Left cardiac atrium (tissue), 4 donors: ENCODE measurements around the gene TSPAN14. TPM values are rescaled to one million over a fixed set of nuclear protein-coding genes. Genes with fewer than 3 reads are reported as not detected.
"Not testable (repeated sequence)": the region's sequence is repeated elsewhere in the genome, so short reads cannot be mapped to it uniquely, and the experiment has no call there.

Experiments
- ATAC-seq, 2 donors: fragments of 200-7000 bp; cut with Tn5 transposase; one replicate each; pipeline ENCODE4 v1.9.1; 2020; ENCODE audit warnings: mild to moderate bottlenecking in 2 of 2, moderate library complexity in 2 of 2
- DNase-seq: peaks from one replicate; pipeline ENCODE4 v3.0.0-alpha.2; 2020
- intact Hi-C, 2 donors: fragments of 100-400 bp; cut with DNase I; formaldehyde crosslinking; loops; one replicate each; pipeline versions ENCODE4 v1.14.1 to v1.15.1; 2022 to 2023
- long read RNA-seq: library from polyadenylated mRNA; unstranded; transcript quantifications from one replicate; pipeline ENCODE4 v2.0.0, GENCODE V29; 2021
- total RNA-seq, 2 donors: library from RNA; stranded (reverse); fragmentation: NEBNext Ultra II Directional; extraction: Animal tissue kit (Norgen Biotek cat#: 25700); gene quantifications; one replicate each; pipeline ENCODE4 v1.2.1, GENCODE V29; 2021
- donor health status: DM: no; HTN: yes; CAD: no.
- donor health status: DM: no; HTN: yes; CAD: no; lungs with severe emphysema.
- donor health status: DM: yes; HTN: yes; CAD: no.
- donor health status: Dilated cardiomyopathy.

TSPAN14 gene
- total RNA-seq, result 10 to 100 TPM; 44.3 to 51.0 TPM
- long read RNA-seq, full-length matches to known transcripts, result 8 of 20 reads
- long read RNA-seq, partial matches to known transcripts, result 1 of 20 reads
- long read RNA-seq, other reads (novel, unspliced or antisense), result 11 of 20 reads

GRCh38 chr10:80453842-80454512, at the start of gene TSPAN14:
Gene TSPAN14 (plus strand): TSS chr10:80454310. CDS start chr10:80489234, 34,924 bp downstream.
- peak; percentile 92 for DNase-seq
- intact Hi-C loops, result no loop called here
- peak; percentile 90 for ATAC-seq

- DNase-seq (no peak), ATAC-seq (no peak)
- intact Hi-C loops, result no loop called here
Measured at GRCh38 chr10:80405035-80405434, 49.1 kb upstream of the TSPAN14 start.

- intact Hi-C loops, result no loop called here
- DNase-seq (no peak), ATAC-seq (no peak)
Measured at GRCh38 chr10:80405626-80406025, 48.5 kb upstream of the TSPAN14 start.

- no peak for ATAC-seq
- DNase-seq, result no peak
- intact Hi-C loops, result no loop called here
Measured at GRCh38 chr10:80406204-80406603, 47.9 kb upstream of the TSPAN14 start.

- peak; percentile 20 to 69 for ATAC-seq
- intact Hi-C loops, result no loop called here
- peak; percentile 33 for DNase-seq
Measured at GRCh38 chr10:80407812-80408241, 46.3 kb upstream of the TSPAN14 start.

GRCh38 chr10:80408242-80409101, 45.6 kb upstream of the TSPAN14 start, which contains the start of gene PRXL2A:
Gene PRXL2A (plus strand): TSS chr10:80408551. CDS start chr10:80420468, 11,917 bp downstream.
- DNase-seq (peak; percentile 88), ATAC-seq (peak; percentile 94 to 97)
- intact Hi-C loops, result no loop called here

- intact Hi-C loops, result no loop called here
- peak in 1 of 2 donors; percentile 1 for ATAC-seq
- no peak for DNase-seq
Measured at GRCh38 chr10:80409121-80409520, 45.0 kb upstream of the TSPAN14 start.

- DNase-seq, result no peak
- peak in 1 of 2 donors; percentile 30 for ATAC-seq
- intact Hi-C loops, result no loop called here
Measured at GRCh38 chr10:80410122-80410521, 44.0 kb upstream of the TSPAN14 start.

GRCh38 chr10:80410578-80411145, 43.4 kb upstream of the TSPAN14 start:
- ATAC-seq (no peak), DNase-seq (no peak)
- intact Hi-C loops, result no loop called here

- ATAC-seq, result no peak
- intact Hi-C loops, result no loop called here
- DNase-seq, result peak; percentile 44
Measured at GRCh38 chr10:80411267-80411668, 42.8 kb upstream of the TSPAN14 start.

- ATAC-seq (no peak), DNase-seq (no peak)
- intact Hi-C loops, result no loop called here
Measured at GRCh38 chr10:80411681-80412220, 42.4 kb upstream of the TSPAN14 start.

- intact Hi-C loops, result no loop called here
Measured at GRCh38 chr10:80412486-80412885, 41.6 kb upstream of the TSPAN14 start.

GRCh38 chr10:80413271-80413996, 40.7 kb upstream of the TSPAN14 start:
- DNase-seq (peak; percentile 34), ATAC-seq (peak; percentile 23 to 29)
- intact Hi-C loops, result no loop called here

More at GRCh38 chr10:80412486-80412885, 41.6 kb upstream of the TSPAN14 start:
- ATAC-seq (no peak), DNase-seq (no peak)

GRCh38 chr10:80414142-80414895, 39.8 kb upstream of the TSPAN14 start:
- intact Hi-C loops, result no loop called here
- ATAC-seq (no peak), DNase-seq (no peak)

- intact Hi-C loops, result no loop called here
- no peak for ATAC-seq
- no peak for DNase-seq
Measured at GRCh38 chr10:80415734-80416478, 38.2 kb upstream of the TSPAN14 start.

- ATAC-seq (peak; percentile 73 to 88), DNase-seq (peak; percentile 66)
- intact Hi-C loops, result no loop called here
Measured at GRCh38 chr10:80416479-80417098, 37.5 kb upstream of the TSPAN14 start.

GRCh38 chr10:80417256-80417655, 36.9 kb upstream of the TSPAN14 start:
- ATAC-seq, intact Hi-C loops, DNase-seq: not testable (repeated sequence)
